CD14-positive monocyte (primary cell): Measurements from ENCODE around the gene LYSMD4. TPM values are rescaled to one million over a fixed set of nuclear protein-coding genes. Genes with fewer than 3 reads are reported as not detected.

Experiments
- DNase-seq, 3 donors: peaks; one replicate each; pipeline ENCODE4 v3.0.0-alpha.2; 2011 to 2022
- H2AFZ ChIP-seq: 2 replicates; pipeline ENCODE4 v1.6.0; 2012; ENCODE audit warnings: mild to moderate bottlenecking, low read depth, low read length, inconsistent platforms; ENCODE audit not compliant: insufficient read depth, poor library complexity, severe bottlenecking
- H3K27ac ChIP-seq, 2 donors: 1 replicate in 1 of 2; 2 replicates in 1 of 2; pipeline ENCODE4 v1.5.1; 2012 to 2013; ENCODE audit warnings: low read length in 2 of 2, control low read depth in 1 of 2, inconsistent platforms in 1 of 2, low read depth in 1 of 2, mild to moderate bottlenecking in 1 of 2
- H3K27me3 ChIP-seq, 2 donors: one replicate each; pipeline versions ENCODE4 v1.6.0 to v1.6.1; 2011 to 2013; ENCODE audit warnings: low read length in 2 of 2; ENCODE audit not compliant: control insufficient read depth in 2 of 2, insufficient read depth in 2 of 2
- H3K36me3 ChIP-seq, 2 donors: replicated peaks in 1 of 2; 1 replicate in 1 of 2; 2 replicates in 1 of 2; pipeline versions ENCODE4 v1.5.1 to v1.6.1; 2012 to 2013; ENCODE audit warnings: low read length in 2 of 2, control low read depth in 1 of 2, inconsistent platforms in 1 of 2, mild to moderate bottlenecking in 1 of 2; ENCODE audit not compliant: insufficient read depth in 2 of 2, control insufficient read depth in 1 of 2
- H3K4me1 ChIP-seq, 2 donors: 1 replicate in 1 of 2; 2 replicates in 1 of 2; pipeline versions ENCODE4 v1.5.1 to v1.6.1; 2012 to 2013; ENCODE audit warnings: low read length in 2 of 2, control low read depth in 1 of 2, inconsistent platforms in 1 of 2, mild to moderate bottlenecking in 1 of 2, moderate library complexity in 1 of 2; ENCODE audit not compliant: insufficient read depth in 2 of 2, control insufficient read depth in 1 of 2
- H3K4me2 ChIP-seq: replicated peaks from 2 replicates; pipeline ENCODE3; 2012; ENCODE audit warnings: low read length, moderate library complexity, mild to moderate bottlenecking; ENCODE audit not compliant: poor library complexity, severe bottlenecking; ENCODE audit errors: extremely low read depth
- H3K4me3 ChIP-seq, 3 experiments: fragments of 200-600 bp in 1 of 3; sonication (generic) in 1 of 3; replicated peaks in 1 of 3; 1 replicate in 2 of 3; 2 replicates in 1 of 3; pipeline ENCODE4 v1.5.1; 2011 to 2013; ENCODE audit warnings: low read length in 3 of 3, mild to moderate bottlenecking in 3 of 3, control low read depth in 2 of 3, low read depth in 2 of 3, inconsistent platforms in 1 of 3, moderate library complexity in 1 of 3
- H3K79me2 ChIP-seq: 2 replicates; pipeline ENCODE4 v1.6.0; 2012; ENCODE audit warnings: mild to moderate bottlenecking, control low read depth, inconsistent platforms, low read length, moderate library complexity; ENCODE audit not compliant: insufficient read depth
- H3K9ac ChIP-seq: 2 replicates; pipeline ENCODE4 v1.6.0; 2017; ENCODE audit warnings: low read length, mild to moderate bottlenecking; ENCODE audit not compliant: insufficient read depth, poor library complexity, severe bottlenecking
- H3K9me3 ChIP-seq, 2 donors: replicated peaks in 1 of 2; 1 replicate in 1 of 2; 2 replicates in 1 of 2; pipeline versions ENCODE4 v1.5.1 to v1.6.1; 2012 to 2013; ENCODE audit warnings: low read length in 2 of 2, control low read depth in 1 of 2; ENCODE audit not compliant: control insufficient read depth in 1 of 2, insufficient read depth in 1 of 2
- H4K20me1 ChIP-seq: 2 replicates; pipeline ENCODE4 v1.6.0; 2012; ENCODE audit warnings: mild to moderate bottlenecking, low read length, control low read depth, moderate library complexity; ENCODE audit not compliant: insufficient read depth
- H3K27ac Mint-ChIP-seq, 7 donors: one replicate each; pipeline ENCODE4 v1.8.0; 2020; ENCODE audit warnings: mild to moderate bottlenecking in 7 of 7, mixed read lengths in 7 of 7, moderate library complexity in 6 of 7, inconsistent platforms in 2 of 7
- H3K27me3 Mint-ChIP-seq, 3 donors: one replicate each; pipeline ENCODE4 v1.8.0; 2021 to 2022; ENCODE audit warnings: low read depth in 3 of 3, mild to moderate bottlenecking in 3 of 3, mixed read lengths in 3 of 3, moderate library complexity in 3 of 3, inconsistent platforms in 1 of 3
- H3K36me3 Mint-ChIP-seq, 2 donors: one replicate each; pipeline ENCODE4 v1.8.0; 2020; ENCODE audit warnings: mixed read lengths in 2 of 2, inconsistent platforms in 1 of 2, mild to moderate bottlenecking in 1 of 2
- H3K4me1 Mint-ChIP-seq: one replicate; pipeline ENCODE4 v1.8.0; 2020; ENCODE audit warnings: mild to moderate bottlenecking, mixed read lengths
- H3K4me3 Mint-ChIP-seq, 2 donors: one replicate each; pipeline ENCODE4 v1.8.0; 2020; ENCODE audit warnings: mild to moderate bottlenecking in 2 of 2, mixed read lengths in 2 of 2, moderate library complexity in 1 of 2
- H3K9me3 Mint-ChIP-seq, 7 donors: one replicate each; pipeline ENCODE4 v1.8.0; 2020 to 2022; ENCODE audit warnings: mixed read lengths in 7 of 7, mild to moderate bottlenecking in 6 of 7, moderate library complexity in 6 of 7, inconsistent platforms in 2 of 7
- CTCF ChIP-seq: fragments of 200-600 bp; IDR thresholded peaks from one replicate; pipeline ENCODE4 v1.8.0; 2022; ENCODE audit warnings: antibody characterized with exemption, mild to moderate bottlenecking
- WGBS: methylation state at CpG from one replicate; pipeline ENCODE4 v1.1.5; 2013; ENCODE audit warnings: missing lambda C conversion rate; ENCODE audit not compliant: insufficient coverage; 5-methylcytosine and 5-hydroxymethylcytosine counted together
- intact Hi-C, 2 donors: fragments of 100-400 bp; cut with micrococcal nuclease; formaldehyde crosslinking; loops; one replicate each; pipeline versions ENCODE4 v1.15.0 to v1.15.1; 2023
- polyA plus RNA-seq, 3 donors: library from polyadenylated mRNA; depleted of rRNA in 1 of 3; unstranded in 2 of 3; stranded (reverse) in 1 of 3; fragments of 300-500 nt in 2 of 3; fragments of >200 nt in 1 of 3; fragmentation: Illumina TruSeq in 2 of 3; gene quantifications; 1 replicate in 2 of 3; 2 replicates in 1 of 3; pipeline ENCODE4 v1.2.3, GENCODE V29; 2012 to 2021

The LYSMD4 gene
- polyA plus RNA-seq, 3 donors, result 1.1 to 4.7 (median 2.5) TPM

GRCh38 chr15:99749386-99749785, 16.1 kb upstream of the LYSMD4 start:
- Histone ChIP-seq H3K27ac (no peak overlapping the region), H3K36me3 (no peaks in the 10 kb centered on the region), H3K27me3 (no peaks in the 10 kb centered on the region), H3K4me1 (no peaks in the 10 kb centered on the region), H3K79me2 (no peaks in the 10 kb centered on the region), H3K9me3 (no peaks in the 10 kb centered on the region), H2AFZ (no peak overlapping the region), H3K4me2 (no peak overlapping the region), H4K20me1 (no peaks in the 10 kb centered on the region), H3K4me3 (no peak overlapping the region), H3K9ac (no peak overlapping the region)
- H3K27ac Mint-ChIP-seq, result no peak overlapping the region
- WGBS, result 85% methylated on average over 6 of the region's 6 CpGs
- H3K4me1 Mint-ChIP-seq, result no peaks in the 10 kb centered on the region
- H3K9me3 Mint-ChIP-seq, result no peaks in the 10 kb centered on the region
- intact Hi-C loops, result no loop called here
- peaks cover 0 to 7% (median 0%) of the 10 kb centered on the region in 3 donors for H3K27me3 Mint-ChIP-seq
- no peaks in the 10 kb centered on the region for H3K36me3 Mint-ChIP-seq
- H3K4me3 Mint-ChIP-seq, result no peak overlapping the region
- no peak for DNase-seq
- TF ChIP-seq CTCF, result no peak

- H3K4me1 ChIP-seq, result no peaks in the 10 kb centered on the region
- no peak for DNase-seq
- H3K36me3 ChIP-seq, result no peaks in the 10 kb centered on the region
- no peaks in the 10 kb centered on the region for H3K79me2 ChIP-seq
- no peak overlapping the region for H3K4me2 ChIP-seq
- intact Hi-C loops, result no loop called here
- no peak overlapping the region for H3K27ac ChIP-seq
- no peak overlapping the region for H3K27ac Mint-ChIP-seq
- H3K9me3 Mint-ChIP-seq, result peaks cover 0 to 3% (median 0%) of the 10 kb centered on the region in 7 donors
- H2AFZ ChIP-seq, result no peak overlapping the region
- TF ChIP-seq CTCF, result no peak
- no peak overlapping the region for H3K4me3 Mint-ChIP-seq
- H3K9ac ChIP-seq, result no peak overlapping the region
- H3K9me3 ChIP-seq, result no peaks in the 10 kb centered on the region
- H3K36me3 Mint-ChIP-seq, result no peaks in the 10 kb centered on the region
- 98% methylated on average over 8 of the region's 9 CpGs for WGBS
- H3K27me3 Mint-ChIP-seq, result peaks cover 0 to 7% (median 0%) of the 10 kb centered on the region in 3 donors
- no peak overlapping the region for H3K4me3 ChIP-seq
- no peaks in the 10 kb centered on the region for H4K20me1 ChIP-seq
- no peaks in the 10 kb centered on the region for H3K4me1 Mint-ChIP-seq
- no peaks in the 10 kb centered on the region for H3K27me3 ChIP-seq
Observed at GRCh38 chr15:99745370-99746086, 12.3 kb upstream of the LYSMD4 start.
